Measurements from ENCODE around the gene CAP2.
"Not testable (repeated sequence)": the region's sequence is repeated elsewhere in the genome, so short reads cannot be mapped to it uniquely, and the experiment has no call there.

DNA sequence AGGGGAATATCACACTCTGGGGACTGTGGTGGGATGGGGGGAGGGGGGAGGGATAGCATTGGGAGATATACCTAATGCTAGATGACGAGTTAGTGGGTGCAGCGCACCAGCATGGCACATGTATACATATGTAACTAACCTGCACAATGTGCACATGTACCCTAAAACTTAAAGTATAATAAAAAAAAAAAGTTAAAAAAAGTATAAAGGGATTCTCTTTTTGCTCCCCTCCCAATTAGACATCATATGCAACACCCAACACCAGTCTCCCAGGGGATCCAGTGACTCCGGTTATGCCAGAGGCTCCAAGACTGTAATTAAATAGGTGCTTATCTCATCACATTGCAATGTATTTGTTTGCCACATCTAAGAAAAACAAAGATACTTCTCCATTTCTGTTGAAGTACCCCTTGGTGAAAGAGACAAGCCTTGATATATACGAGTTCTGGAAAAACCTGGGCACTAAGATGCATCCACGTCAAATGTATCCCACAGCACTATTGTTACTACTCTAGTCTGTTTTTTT lies 35.3 kb downstream of the CAP2 start:
- not testable (repeated sequence) for TF ChIP-seq CTCF, POLR2AphosphoS5, POLR2A, EP300 (IDR thresholded peaks at IDR 0.05)
